Stimulated activated CD4-positive, alpha-beta T cell treated with anti-CD3 and anti-CD28 coated beads, Interleukin-15, amount 100 ng/mL, for 48 hours (primary cell): ENCODE data around the gene GTF2H4.
"Not testable (repeated sequence)": the region's sequence is repeated elsewhere in the genome, so short reads cannot be mapped to it uniquely, and the experiment has no call there.

Experiments
- DNase-seq, 2 donors: peaks; one replicate each; pipeline ENCODE4 v3.0.0-alpha.2; 2020; ENCODE audit warnings: low read depth in 2 of 2

Gene GTF2H4

GRCh38 chr6:30894935-30895334, 13.1 kb upstream of the GTF2H4 start:
- DNase-seq: no peak

- no peak for DNase-seq
These were observed 12.7 kb upstream of the GTF2H4 start for GRCh38 chr6:30895343-30895742.

GRCh38 chr6:30896541-30896940, 11.5 kb upstream of the GTF2H4 start:
- DNase-seq: no peak

GRCh38 chr6:30897882-30898281, 10.1 kb upstream of the GTF2H4 start:
- DNase-seq: no peak

GRCh38 chr6:30898750-30899360, 9.2 kb upstream of the GTF2H4 start:
- no peak for DNase-seq

- no peak for DNase-seq
These were observed 7.1 kb upstream of the GTF2H4 start for GRCh38 chr6:30900863-30901417.

GRCh38 chr6:30901436-30901835, 6.6 kb upstream of the GTF2H4 start:
- DNase-seq: no peak

GRCh38 chr6:30902196-30902595, 5.8 kb upstream of the GTF2H4 start:
- DNase-seq: not testable (repeated sequence)

GRCh38 chr6:30902709-30903108, 5.3 kb upstream of the GTF2H4 start:
- DNase-seq: no peak

GRCh38 chr6:30903236-30903635, 4.8 kb upstream of the GTF2H4 start:
- DNase-seq: no peak

- DNase-seq: not testable (repeated sequence)
These were observed 683 bp upstream of the GTF2H4 start for GRCh38 chr6:30907290-30907757.

- DNase-seq: no peak
These were observed 693 bp downstream of the GTF2H4 start for GRCh38 chr6:30908700-30909099.

- DNase-seq: not testable (repeated sequence)
These were observed 2.5 kb downstream of the GTF2H4 start for GRCh38 chr6:30910473-30910872.

GRCh38 chr6:30912746-30913520, 4.9 kb downstream of the GTF2H4 start:
- DNase-seq: no peak

- no peak for DNase-seq
These were observed 5.7 kb downstream of the GTF2H4 start for GRCh38 chr6:30913721-30914075.

- DNase-seq: peak; percentile 76 to 80
These were observed 6.3 kb downstream of the GTF2H4 start, which contains the start of gene VARS2 for GRCh38 chr6:30914076-30914853. TSS of gene VARS2 (plus strand) at chr6:30914238. CDS start at chr6:30914837, 599 bp downstream.

GRCh38 chr6:30914854-30915590, 7.0 kb downstream of the GTF2H4 start:
- no peak for DNase-seq

GRCh38 chr6:30915591-30915946, 7.6 kb downstream of the GTF2H4 start:
- DNase-seq: no peak

GRCh38 chr6:30917041-30917440, 9.0 kb downstream of the GTF2H4 start:
- no peak for DNase-seq

- DNase-seq: no peak
These were observed 9.5 kb downstream of the GTF2H4 start for GRCh38 chr6:30917487-30917886.

GRCh38 chr6:30918670-30919069, 10.7 kb downstream of the GTF2H4 start:
- DNase-seq: no peak

- no peak for DNase-seq
These were observed 14.4 kb downstream of the GTF2H4 start for GRCh38 chr6:30922447-30922852.
